NCI-H2227 (cell line): ENCODE measurements around the gene ADPRH.
"Not testable (repeated sequence)": the region's sequence is repeated elsewhere in the genome, so short reads cannot be mapped to it uniquely, and the experiment has no call there.

Experiments
- DNase-seq: peaks from one replicate; lab custom pipeline; 2025; ENCODE audit not compliant: unreplicated experiment; lab: John Stamatoyannopoulos, UW

The ADPRH gene

DNA sequence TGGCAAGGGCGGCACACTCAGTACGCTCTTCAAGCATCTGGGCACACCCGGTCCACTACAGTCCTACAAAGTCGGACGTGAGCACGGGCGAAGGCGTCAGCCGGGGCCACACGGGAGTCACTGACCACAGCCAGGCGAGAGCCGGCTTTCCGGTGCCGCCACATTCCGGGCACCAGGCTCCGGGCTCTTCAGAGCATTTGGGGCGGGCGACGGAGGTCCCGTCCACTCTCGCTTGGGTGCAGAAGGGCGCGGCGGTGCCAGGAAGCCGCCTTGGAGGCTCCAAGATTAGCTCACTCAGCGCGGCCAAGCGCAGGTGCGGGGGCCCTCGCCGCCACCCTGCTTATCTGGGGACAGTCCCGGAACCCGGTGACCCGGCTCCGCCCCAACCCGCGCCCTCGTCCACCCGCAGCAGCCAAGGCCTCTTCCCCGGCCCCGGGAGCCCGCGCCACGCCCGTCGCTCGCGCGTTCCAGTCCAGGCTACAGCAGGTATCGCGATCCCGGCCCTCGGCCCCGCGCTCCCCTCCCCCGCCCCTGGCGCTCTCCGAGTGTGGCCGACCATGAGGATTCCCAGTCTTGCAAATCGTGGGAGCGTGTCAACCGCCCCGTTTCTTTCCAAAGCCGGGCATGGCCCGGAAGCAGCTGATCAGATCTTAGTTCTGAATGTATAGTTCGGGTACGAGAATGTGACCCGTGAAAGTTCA lies at the start of gene ADPRH:
Gene ADPRH (plus strand): TSS at position 127 of the 701 bp plus-strand sequence. CDS start 2,678 bp downstream, outside the sequence.
- DNase-seq, result peak; percentile 72

DNA sequence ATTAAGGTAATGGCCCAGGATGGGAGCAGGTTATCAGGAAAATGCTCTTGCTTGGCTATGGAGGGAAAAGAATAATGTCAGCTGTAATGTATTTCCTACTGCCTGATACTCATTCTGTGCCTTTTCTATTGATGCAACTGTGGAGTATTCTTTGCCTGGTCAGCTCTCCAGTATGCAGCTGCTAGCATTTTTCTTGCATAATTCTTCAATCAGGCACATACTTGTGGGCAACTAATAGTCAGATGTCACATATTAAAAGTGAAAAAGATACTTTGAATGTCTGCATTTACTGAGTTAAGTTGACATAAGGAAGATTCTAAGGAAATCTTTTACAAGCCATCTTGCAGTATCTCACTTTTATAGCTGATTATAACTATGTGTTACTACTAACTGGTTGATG lies 49.4 kb upstream of the ADPRH start:
- no peak for DNase-seq

GRCh38 chr3:119530456-119530855 lies 48.8 kb upstream of the ADPRH start:
- no peak for DNase-seq

DNA sequence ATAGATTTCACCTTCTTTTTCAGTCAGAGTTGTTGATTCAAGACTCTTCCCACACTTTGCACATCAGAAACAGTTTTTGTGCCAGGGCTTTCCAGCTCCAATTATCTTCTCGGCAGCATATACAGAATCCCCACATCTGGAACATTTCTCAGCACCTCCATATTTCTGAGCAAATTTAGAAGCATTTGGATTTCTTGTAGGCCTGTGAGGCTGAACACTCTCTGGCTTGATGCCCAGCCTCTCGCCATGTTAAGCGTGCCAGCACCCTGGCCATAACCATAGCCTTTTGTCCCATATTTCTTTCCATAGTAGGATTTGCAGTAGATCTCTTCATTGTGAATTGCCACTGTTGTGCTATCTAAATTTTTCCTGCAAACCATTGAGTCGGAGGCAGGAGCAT lies 48.1 kb upstream of the ADPRH start:
- no peak for DNase-seq

- DNase-seq, result no peak
These were observed 45.0 kb upstream of the ADPRH start for GRCh38 chr3:119534296-119534695.

DNA sequence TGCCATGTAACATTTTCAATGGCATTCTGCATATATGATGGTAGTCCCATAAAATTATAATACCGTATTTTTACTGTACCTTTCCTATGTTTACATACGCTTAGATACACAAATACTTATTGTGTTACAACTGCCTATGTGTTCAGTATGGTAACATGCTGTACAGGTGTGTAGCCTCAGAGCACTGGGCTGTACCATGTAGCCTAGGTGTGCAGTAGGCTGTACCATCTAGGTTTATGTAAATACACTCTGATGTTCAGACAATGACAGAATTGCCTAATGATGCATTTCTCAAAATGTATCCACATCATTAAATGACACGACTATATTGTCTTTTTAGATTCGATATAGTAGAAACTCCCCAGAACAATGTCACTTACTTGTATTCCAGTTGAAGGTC lies 42.5 kb upstream of the ADPRH start:
- DNase-seq, result no peak

- no peak for DNase-seq
These were observed 40.5 kb upstream of the ADPRH start for GRCh38 chr3:119538772-119539171.

- DNase-seq, result no peak
These were observed 37.7 kb upstream of the ADPRH start for GRCh38 chr3:119541547-119541946.

- no peak for DNase-seq
These were observed 37.0 kb upstream of the ADPRH start for GRCh38 chr3:119542168-119542767.

DNA sequence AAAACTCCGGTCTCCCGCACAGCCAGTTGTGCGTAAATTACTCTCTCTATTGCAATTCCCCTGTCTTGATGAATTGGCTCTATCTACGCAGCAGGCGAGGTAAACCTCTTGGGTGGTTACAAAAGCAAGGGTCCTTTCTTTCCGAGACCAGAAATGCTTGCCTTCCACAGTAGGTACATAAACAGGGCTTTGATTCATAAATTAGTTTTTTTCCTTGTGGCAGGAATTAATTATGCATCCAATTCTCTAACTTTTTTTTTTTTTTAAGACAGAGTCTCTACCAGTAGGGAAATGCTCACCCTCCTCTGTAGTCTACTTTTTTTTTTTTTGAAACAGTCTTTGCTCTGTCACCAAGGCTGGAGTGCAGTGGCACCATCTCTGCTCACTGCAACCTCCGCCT lies 36.1 kb upstream of the ADPRH start:
- DNase-seq, result no peak

DNA sequence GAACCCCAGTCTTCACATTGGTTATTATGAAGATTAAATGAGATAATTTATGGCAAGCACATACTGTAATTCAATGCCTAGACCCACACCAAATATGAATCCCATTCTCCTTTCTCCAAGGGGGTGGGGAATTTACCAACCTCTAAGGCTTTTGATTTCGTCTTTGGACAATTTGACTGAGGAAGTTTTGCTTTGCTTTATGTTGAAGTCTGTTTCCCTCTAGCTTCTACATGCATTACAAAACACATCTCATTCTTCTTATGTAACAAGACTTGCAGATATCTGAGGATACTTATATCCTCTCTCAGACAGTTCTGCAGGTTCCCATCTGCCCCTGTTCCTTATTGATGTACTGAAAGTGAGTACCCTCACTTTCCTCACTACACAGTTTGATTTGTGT lies 32.1 kb upstream of the ADPRH start:
- DNase-seq, result no peak

DNA sequence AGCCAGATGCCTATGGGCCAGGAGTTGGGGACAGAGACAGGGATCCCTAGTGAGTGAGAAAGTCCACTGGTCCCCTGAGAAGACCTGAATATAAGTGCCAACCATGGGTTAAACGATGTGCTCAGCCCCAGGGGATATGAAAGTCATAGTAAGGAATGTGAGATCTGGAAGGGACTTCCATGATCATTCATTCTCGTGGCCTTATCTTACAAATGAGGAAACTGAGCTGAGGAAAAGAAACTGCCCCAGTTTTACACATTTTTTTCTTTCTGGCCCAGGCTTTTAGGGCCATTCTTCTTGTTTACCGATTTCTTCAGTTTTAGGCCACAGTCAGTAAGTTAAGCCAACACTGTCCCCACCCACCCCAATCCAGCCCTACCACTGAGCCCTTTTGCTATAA lies 31.0 kb upstream of the ADPRH start:
- no peak for DNase-seq

DNA sequence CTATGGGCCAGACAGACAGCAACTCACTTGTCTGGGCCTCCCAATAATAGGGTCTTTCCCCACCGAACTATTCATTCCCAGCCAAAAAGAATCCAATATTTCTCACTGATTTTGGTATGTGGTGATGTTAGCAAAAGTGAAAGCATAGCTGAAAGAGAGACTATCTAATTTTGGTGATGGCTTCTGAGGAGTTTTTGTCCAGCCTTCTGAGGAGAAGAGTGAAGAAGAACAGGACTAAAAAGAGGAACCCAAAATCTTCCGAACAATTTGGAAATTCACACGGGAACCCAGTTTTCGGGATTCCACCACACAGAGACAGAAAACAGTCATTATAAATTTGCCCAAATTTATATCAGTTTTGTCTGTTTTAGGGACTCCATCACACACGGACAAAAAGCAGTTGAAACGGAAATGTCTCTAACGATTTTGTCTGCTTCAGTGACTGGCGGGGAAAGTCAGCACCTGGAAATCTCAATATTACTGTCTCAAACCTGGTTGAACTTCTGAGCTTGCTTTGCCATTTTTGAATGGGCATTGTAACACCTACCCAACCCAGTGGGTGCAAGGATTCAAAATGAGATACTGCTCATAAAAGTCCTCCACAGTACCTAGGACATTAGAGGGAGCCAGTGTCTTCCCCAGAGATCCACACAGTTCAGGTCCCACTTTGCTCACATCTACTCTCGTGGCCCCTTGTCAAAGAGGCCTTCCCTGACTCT lies 28.9 kb upstream of the ADPRH start:
- DNase-seq, result no peak

DNA sequence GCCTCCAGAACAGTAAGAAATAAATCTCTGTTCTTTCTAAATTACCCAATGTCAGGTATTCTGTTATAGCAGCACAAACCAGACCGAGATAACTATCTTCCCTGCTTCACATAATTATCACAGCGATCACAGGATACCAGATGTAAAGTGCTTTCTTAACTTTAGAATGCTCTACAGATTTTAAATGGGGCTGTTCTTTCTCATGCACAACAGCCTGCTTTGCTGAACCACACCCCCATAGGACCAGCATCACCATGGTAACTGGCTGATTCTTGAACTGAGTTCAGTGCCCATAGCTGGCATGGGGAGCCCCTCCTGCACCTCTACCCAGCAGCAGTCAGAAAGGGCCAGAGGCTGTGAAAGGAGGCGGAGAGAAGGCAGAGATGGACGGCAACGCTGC lies 27.7 kb upstream of the ADPRH start:
- DNase-seq, result no peak

- DNase-seq, result not testable (repeated sequence)
These were observed 26.4 kb upstream of the ADPRH start for GRCh38 chr3:119552928-119553327.

DNA sequence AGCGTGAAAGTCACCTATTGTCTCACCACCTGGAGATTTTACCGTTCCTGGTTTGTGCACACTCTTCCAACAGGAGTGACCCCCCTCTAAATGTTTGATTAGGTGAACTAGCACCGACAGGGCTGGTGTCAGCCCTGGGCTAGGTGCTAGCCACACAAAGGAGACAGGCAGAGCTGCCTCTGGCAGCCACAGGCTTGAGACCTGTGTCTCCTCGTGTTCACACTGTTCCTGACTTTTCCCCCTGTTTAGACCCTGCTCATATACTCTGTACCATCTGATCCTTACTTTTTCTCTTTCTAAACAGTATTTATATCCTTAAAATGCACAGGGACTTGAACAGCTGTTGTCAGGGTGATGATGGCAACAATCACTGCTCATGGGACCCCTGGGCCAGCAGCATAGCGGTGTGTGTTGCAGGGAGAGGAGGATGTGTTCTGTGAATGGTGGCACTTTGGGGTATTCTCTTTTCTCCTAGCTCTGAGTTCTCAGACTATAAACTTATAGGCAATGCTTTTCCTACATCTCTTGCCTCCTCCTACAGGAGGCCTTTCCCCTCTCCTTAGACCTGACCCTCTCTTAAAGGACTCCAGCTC lies 25.4 kb upstream of the ADPRH start:
- no peak for DNase-seq

DNA sequence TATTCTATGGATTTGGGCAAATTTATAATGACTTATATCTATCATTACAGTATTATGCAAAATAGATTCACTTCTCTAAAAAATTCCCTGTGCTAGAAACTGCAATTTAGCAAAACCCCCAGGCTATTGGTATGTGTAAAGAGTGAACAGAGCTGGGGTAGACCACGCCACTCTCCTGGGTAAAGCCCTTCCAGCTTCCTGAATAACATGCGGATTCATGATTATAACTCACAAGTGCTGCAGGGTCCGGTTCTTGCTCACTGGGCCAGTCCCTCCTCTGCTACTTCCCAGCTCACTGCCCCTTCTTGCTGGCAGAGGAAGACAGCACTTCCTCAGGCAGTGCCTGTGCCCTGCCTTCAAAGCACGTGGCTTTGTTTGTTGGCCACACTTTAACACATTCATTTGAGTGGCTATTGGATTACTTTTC lies 24.0 kb upstream of the ADPRH start:
- no peak for DNase-seq

- no peak for DNase-seq
These were observed 23.4 kb upstream of the ADPRH start for GRCh38 chr3:119555929-119556328.

- no peak for DNase-seq
These were observed 22.0 kb upstream of the ADPRH start for GRCh38 chr3:119557192-119557876.

GRCh38 chr3:119557877-119558269 lies 21.4 kb upstream of the ADPRH start:
- DNase-seq, result no peak

DNA sequence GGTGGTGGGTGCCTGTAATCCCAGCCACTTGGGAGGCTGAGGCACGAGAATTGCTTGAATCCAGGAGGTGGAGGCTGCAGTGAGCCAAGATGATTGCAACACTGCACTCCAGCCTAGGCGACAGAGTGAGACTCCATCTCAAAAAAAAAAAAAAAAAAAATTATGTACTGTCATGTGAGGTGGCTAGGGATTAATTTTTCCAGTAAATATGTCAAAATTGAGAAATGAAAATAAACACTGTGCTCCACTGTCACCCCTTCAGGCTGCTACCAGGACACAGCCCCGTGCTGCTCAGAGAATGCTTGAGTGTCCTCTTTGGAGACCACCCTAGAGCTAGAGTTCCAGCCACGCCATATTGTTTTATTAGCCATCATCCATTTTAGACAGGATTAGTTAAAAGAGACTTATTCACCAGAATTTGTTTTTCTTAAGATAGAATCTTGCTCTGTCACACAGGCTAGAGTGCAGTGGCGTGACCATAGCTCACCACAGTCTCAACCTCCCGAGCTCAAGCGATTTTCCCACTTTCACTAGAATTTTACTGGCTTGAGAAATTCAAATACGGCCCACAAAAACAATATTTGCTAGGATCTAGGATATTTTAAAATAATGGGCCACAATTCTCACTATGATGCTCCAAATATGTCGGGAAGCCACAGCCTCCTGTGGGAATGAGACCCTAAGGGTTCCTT lies 20.5 kb upstream of the ADPRH start:
- no peak for DNase-seq
